Esophagus (tissue), 2 donors: ENCODE measurements around the gene ARID1B. TPM values are rescaled to one million over a fixed set of nuclear protein-coding genes. Genes with fewer than 3 reads are reported as not detected.

ENCODE experiments used
- H3K27ac ChIP-seq, 2 donors: one replicate each; pipeline ENCODE4 v1.5.1; 2013; ENCODE audit warnings: low read depth in 2 of 2, mild to moderate bottlenecking in 2 of 2, inconsistent platforms in 1 of 2, low read length in 1 of 2, moderate library complexity in 1 of 2
- H3K27me3 ChIP-seq, 2 donors: one replicate each; pipeline ENCODE4 v1.6.1; 2013; ENCODE audit warnings: low read length in 2 of 2, control low read depth in 1 of 2, mild to moderate bottlenecking in 1 of 2; ENCODE audit not compliant: insufficient read depth in 2 of 2, control insufficient read depth in 1 of 2
- H3K36me3 ChIP-seq, 2 donors: one replicate each; pipeline ENCODE4 v1.6.1; 2013; ENCODE audit warnings: low read length in 1 of 2; ENCODE audit not compliant: control insufficient read depth in 2 of 2, insufficient read depth in 2 of 2
- H3K4me1 ChIP-seq, 2 donors: one replicate each; pipeline ENCODE4 v1.6.1; 2013; ENCODE audit warnings: low read length in 1 of 2; ENCODE audit not compliant: control insufficient read depth in 2 of 2, insufficient read depth in 2 of 2
- H3K4me3 ChIP-seq, 2 donors: one replicate each; pipeline ENCODE4 v1.5.1; 2013; ENCODE audit warnings: low read length in 2 of 2, mild to moderate bottlenecking in 2 of 2, low read depth in 1 of 2, moderate library complexity in 1 of 2
- H3K9me3 ChIP-seq, 2 donors: one replicate each; pipeline ENCODE4 v1.6.1; 2013; ENCODE audit warnings: mild to moderate bottlenecking in 2 of 2, low read depth in 1 of 2, low read length in 1 of 2, moderate library complexity in 1 of 2; ENCODE audit not compliant: control insufficient read depth in 2 of 2, insufficient read depth in 1 of 2
- WGBS, 2 donors: extraction: QIAGEN DNeasy Blood & Tissue Kit; methylation state at CpG; one replicate each; pipeline ENCODE4 v1.1.7; 2013; 5-methylcytosine and 5-hydroxymethylcytosine counted together
- polyA plus RNA-seq, 2 donors: library from polyadenylated mRNA; stranded (reverse); fragments of 200-250 nt; gene quantifications; one replicate each; pipeline ENCODE4 v1.2.3, GENCODE V29; 2013
- donor health status: healthy with polysubstance abuse.
- donor health status: Bipolar disorder and iron deficiency.

The ARID1B gene
- polyA plus RNA-seq, 2 donors: 15.9 to 16.1 TPM

DNA sequence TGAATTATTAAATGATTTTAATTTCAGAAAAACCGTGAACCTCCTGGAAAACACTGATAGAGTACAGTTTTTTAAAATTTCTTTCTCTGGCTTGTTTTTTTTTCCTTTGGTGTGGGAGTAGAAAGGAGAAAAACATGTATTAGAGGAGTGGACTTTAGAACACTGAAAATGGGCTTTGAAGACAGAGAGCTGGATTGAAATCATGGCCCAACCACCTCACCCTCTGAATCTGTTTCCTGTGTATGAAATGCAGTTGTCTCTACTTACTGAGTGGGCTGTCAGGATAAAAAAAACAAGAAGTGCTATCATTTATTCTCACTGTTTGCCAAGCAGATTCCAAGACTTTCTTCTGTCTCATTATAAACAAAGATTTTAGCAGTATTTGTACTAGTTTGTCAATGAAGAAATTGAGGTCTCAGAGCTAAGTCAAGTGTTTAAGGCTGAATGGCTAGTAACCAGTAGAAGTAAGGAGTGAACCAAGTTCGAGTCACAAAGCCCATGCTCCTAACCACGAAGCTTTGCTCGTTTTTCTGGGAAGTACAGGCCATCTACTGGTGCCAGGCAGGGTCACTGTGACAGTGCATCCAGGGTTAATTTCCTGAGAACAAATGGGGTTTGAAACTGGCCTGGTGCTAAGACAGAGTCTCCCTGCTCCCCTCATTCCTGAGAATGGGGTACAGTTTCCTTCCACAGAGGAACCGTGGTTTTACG, 289.8 kb downstream of the ARID1B start:
- no peak overlapping the region for H3K4me3 ChIP-seq
- no peak overlapping the region for H3K27ac ChIP-seq
- peaks cover 0 to 9% of the 10 kb centered on the region in 2 donors for H3K4me1 ChIP-seq
- no peaks in the 10 kb centered on the region for H3K9me3 ChIP-seq
- 68 to 79% methylated on average over 6 of the region's 6 CpGs for WGBS, 2 donors
- no peaks in the 10 kb centered on the region for H3K27me3 ChIP-seq
- H3K36me3 ChIP-seq: no peaks in the 10 kb centered on the region

DNA sequence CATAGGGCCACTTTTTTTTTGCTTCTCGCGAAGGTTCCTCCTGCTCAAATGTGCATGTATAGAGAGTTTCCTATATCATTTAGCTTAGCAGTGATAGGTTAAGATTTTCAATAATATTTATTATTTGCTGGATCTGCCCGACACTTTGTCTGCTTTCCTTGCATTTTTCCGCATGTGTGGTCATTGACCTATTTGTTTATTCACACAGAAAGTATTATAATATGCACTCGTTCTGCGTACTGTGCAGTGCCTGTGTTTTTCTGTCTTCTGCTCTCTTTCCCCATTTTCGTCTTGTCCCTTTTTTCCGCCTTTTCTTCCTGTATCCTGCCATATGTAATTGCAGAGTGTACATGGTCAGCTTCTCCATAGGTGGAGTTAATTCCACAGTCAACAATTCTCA, 290.3 kb downstream of the ARID1B start:
- WGBS, 2 donors: 93 to 94% methylated on average over 8 of the region's 8 CpGs
- H3K36me3 ChIP-seq: no peaks in the 10 kb centered on the region
- no peak overlapping the region for H3K27ac ChIP-seq
- peaks cover 0 to 9% of the 10 kb centered on the region in 2 donors for H3K4me1 ChIP-seq
- H3K27me3 ChIP-seq: no peaks in the 10 kb centered on the region
- no peaks in the 10 kb centered on the region for H3K9me3 ChIP-seq
- H3K4me3 ChIP-seq: no peak overlapping the region

DNA sequence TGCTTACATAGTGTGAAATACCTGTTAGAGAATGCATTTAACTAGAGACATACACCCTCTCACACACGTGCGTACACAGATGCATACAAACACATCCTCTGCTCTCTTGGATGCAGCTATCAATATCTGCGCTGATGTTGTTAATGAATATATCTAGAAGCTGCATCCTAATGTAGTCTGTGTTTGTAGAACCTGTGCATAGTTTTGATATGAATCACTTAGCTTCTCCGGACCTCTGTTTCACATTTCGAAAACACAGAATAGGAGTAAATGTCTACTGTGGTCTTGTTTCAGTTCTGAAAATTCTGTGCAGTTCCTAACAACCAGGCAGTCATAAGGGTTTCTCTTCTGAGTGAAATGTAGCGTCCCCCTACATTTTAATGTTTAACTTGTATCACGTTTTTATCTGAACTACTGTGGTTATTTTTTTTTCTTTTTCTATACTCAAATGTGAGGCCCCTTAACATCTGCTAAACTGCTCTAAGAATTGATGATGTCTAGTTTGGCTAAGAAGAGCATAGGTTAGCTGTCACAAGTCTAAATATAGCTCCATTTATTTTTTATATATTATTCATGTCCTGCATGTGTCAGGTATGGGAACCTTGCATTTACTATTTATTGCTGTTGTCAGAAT, 291.6 kb downstream of the ARID1B start:
- Histone ChIP-seq H3K4me3 (no peak overlapping the region), H3K4me1 (peaks cover 0 to 6% of the 10 kb centered on the region in 2 donors), H3K27ac (no peak overlapping the region), H3K36me3 (peaks cover 0 to 3% of the 10 kb centered on the region in 2 donors), H3K27me3 (no peaks in the 10 kb centered on the region), H3K9me3 (no peaks in the 10 kb centered on the region)
- 50 to 65% methylated on average over 7 of the region's 7 CpGs for WGBS, 2 donors

DNA sequence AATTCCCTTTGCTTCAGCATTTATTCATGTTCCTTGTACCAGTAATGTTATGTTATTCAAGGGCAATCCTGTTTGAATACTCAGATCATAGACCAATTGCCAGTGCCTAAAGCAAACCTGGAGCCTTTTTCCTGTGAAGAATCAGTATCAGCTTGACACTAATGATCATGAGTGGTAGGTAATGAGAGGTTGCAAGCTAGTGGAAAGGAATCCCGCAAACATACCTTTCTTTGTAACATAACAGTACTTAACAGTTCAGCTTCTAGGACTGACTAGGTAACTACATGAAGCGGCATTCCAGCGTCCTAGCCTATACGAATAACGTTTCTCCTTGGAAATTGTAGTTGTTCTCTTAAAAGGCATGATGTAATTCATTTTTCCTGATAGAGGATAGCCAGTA, 292.4 kb downstream of the ARID1B start:
- WGBS, 2 donors: 92 to 95% methylated on average over 5 of the region's 5 CpGs
- H3K27ac ChIP-seq: no peak overlapping the region
- H3K9me3 ChIP-seq: no peaks in the 10 kb centered on the region
- H3K4me3 ChIP-seq: no peak overlapping the region
- no peaks in the 10 kb centered on the region for H3K27me3 ChIP-seq
- H3K4me1 ChIP-seq: peaks cover 0 to 5% of the 10 kb centered on the region in 2 donors
- peaks cover 0 to 3% of the 10 kb centered on the region in 2 donors for H3K36me3 ChIP-seq

DNA sequence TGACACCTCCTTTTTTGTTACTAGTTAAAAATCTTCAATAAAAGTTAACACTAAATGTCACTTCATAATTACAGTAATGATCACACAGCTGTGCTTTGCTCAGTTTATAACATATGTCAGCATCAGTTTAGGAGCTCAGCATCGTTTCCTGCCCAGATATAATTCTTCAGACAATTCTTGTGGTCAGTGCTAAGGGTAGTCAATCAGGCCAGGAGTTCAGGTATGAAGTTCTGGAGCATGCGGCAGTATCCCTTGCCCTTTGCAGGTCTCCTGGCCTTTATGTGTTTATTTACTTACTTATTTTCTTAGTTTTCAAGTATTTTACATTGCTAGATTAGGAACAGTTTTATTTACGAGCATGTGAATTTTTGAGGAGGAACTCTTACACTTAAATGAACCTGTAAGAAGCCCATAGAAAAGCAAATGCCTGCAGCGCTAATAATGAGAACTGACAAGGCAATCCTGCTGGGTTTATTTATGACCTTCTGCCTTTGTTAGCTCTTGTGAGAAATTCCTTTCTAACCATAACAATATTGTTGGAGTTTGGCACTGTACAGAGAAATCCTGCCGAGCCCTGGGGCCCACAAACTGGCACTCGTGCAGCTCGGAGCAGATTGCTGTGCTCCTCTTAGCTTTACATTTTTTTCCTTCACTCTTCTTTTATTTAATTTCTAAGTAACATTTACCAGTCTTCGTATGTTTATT, 293.4 kb downstream of the ARID1B start:
- no peak overlapping the region for H3K4me3 ChIP-seq
- peaks cover 0 to 3% of the 10 kb centered on the region in 2 donors for H3K36me3 ChIP-seq
- WGBS, 2 donors: 34 to 39% methylated on average over 8 of the region's 8 CpGs
- no peaks in the 10 kb centered on the region for H3K9me3 ChIP-seq
- no peaks in the 10 kb centered on the region for H3K27me3 ChIP-seq
- no peak overlapping the region for H3K27ac ChIP-seq
- peaks cover 0 to 3% of the 10 kb centered on the region in 2 donors for H3K4me1 ChIP-seq

DNA sequence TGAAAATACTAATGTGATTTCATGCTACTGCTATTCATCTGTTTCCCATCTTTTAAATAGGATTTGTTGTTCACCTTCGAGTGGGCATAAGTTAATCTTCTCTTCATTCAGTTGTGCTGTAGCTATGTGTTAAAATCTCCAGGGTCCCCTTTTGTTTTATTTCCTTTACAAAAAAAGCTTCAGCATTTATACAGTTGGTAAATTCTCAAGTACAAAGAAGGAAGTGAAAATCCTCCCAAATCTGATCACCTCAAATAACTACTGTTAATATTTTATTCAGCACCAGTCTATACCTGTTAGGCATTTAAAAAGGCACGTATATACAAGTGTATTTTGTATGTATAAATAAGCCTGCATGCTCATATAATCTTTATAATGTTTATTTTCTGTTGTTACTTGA, 294.9 kb downstream of the ARID1B start:
- Histone ChIP-seq H3K9me3 (no peaks in the 10 kb centered on the region), H3K27ac (no peak overlapping the region), H3K27me3 (no peaks in the 10 kb centered on the region), H3K4me1 (peaks cover 0 to 3% of the 10 kb centered on the region in 2 donors), H3K4me3 (no peak overlapping the region), H3K36me3 (peaks cover 0 to 3% of the 10 kb centered on the region in 2 donors)
- 77 to 78% methylated on average over 2 of the region's 2 CpGs for WGBS, 2 donors

DNA sequence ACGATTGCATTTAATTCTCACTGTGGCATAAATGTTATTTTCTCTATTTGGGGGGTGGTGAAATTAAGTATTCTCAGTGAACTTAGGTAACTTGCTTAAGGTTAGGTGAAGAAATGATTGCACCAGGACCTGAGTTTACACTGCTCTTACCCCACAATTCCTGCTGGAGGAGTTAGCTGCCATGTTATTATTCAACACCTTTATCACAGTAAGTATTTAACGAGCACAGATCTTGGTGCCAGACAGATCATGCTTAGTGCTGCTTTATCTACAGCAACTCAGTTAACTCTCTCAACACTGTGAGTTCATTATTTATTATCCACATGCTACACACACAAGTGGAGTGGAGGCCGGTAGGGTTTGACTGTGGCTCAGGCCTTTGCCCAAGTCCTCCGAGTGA, 296.4 kb downstream of the ARID1B start:
- WGBS, 2 donors: 71 to 85% methylated on average over 4 of the region's 4 CpGs
- Histone ChIP-seq H3K4me1 (peaks cover 0 to 2% of the 10 kb centered on the region in 2 donors), H3K27me3 (no peaks in the 10 kb centered on the region), H3K36me3 (peaks cover 0 to 3% of the 10 kb centered on the region in 2 donors), H3K4me3 (no peak overlapping the region), H3K27ac (no peak overlapping the region), H3K9me3 (no peaks in the 10 kb centered on the region)

DNA sequence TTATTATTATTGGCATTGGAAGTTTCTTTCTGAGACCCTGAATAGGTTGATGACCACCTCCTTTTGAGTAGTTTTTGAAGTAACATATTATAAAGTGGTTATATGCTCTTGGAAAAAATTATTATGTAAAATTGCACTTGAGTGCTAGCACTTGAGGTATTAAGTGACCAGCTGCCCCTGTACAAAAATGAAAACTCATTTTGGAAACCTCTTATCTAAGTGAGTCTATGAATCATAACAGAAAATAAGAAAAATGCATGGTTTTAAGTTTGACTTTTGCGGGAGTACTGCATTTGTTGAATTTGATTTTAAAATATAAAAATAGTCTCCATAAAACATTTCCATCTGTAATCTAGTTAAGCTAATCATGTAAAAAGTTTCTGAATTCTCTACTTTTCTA, 297.8 kb downstream of the ARID1B start:
- Histone ChIP-seq H3K9me3 (no peaks in the 10 kb centered on the region), H3K27me3 (no peaks in the 10 kb centered on the region), H3K27ac (no peak overlapping the region), H3K36me3 (peaks cover 0 to 3% of the 10 kb centered on the region in 2 donors), H3K4me1 (peaks cover 0 to 2% of the 10 kb centered on the region in 2 donors), H3K4me3 (no peak overlapping the region)
- 88 to 93% methylated on average over 1 of the region's 1 CpG for WGBS, 2 donors

DNA sequence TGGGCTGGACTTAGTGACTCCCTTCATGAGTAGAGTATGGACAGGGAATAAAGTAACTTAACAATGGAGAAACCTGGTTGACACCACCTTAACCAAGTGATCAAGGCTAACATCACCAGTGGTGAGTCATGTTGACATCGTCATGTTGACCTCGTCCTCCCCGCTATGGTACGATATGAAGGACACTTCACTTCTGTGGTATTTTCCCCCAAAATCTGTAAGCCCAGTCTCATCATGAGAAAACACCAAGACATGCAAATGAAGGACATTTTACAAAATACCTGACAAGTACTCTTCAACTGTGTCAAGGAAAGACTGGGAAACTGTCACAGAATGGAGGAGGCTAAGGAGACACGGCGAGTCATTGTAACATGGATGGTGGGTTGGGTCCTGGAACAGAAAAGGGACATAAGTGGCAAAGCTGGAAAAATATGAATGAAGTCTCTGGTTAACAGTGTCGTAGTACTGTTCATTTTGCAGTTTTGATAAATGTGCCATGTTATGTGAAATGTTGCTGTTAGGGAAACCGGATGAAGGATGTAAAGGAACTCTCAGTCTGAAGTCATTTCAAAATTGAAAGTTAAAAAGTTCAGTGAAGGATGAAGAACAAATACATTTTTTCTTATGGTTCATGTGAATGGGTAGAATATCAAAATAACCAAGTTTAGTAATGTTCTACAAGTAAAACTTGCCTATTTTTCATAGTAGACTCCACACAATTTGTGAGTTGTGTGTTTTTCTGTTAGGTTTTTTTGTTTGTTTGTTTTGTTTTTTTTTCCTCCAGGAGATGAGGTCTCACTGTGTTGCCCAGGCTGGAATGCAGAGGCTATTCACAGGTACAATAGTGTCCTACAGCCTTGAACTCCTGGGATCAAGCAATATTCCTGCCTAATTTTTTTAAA, 298.6 kb downstream of the ARID1B start:
- Histone ChIP-seq H3K27ac (no peak overlapping the region), H3K9me3 (no peaks in the 10 kb centered on the region), H3K27me3 (no peaks in the 10 kb centered on the region), H3K36me3 (peaks cover 0 to 3% of the 10 kb centered on the region in 2 donors), H3K4me1 (peaks cover 0 to 2% of the 10 kb centered on the region in 2 donors), H3K4me3 (no peak overlapping the region)
- 84 to 91% methylated on average over 8 of the region's 8 CpGs for WGBS, 2 donors
